ENCODE measurements around the gene MYL4.

Gene MYL4

GRCh38 chr17:47235923-47236322 is 26.8 kb downstream of the MYL4 start:
- no peaks in the 10 kb centered on the region for H3K36me3 ChIP-seq (ENCODE audit: insufficient read depth, low read depth, low read length)
- H3K9me3 ChIP-seq (ENCODE audit: insufficient read depth, low read depth, low read length), result no peaks in the 10 kb centered on the region
- no peaks in the 10 kb centered on the region for H3K4me1 ChIP-seq (ENCODE audit: insufficient read depth, low read length)
- H3K4me3 ChIP-seq (ENCODE audit: low read length), result no peak overlapping the region
- no peaks in the 10 kb centered on the region for H3K27me3 ChIP-seq (ENCODE audit: insufficient read depth, low read length)
- no peak overlapping the region for H3K27ac ChIP-seq (ENCODE audit: low read length)
- H3K9ac ChIP-seq (ENCODE audit: low read depth, low read length), result no peak overlapping the region

DNA sequence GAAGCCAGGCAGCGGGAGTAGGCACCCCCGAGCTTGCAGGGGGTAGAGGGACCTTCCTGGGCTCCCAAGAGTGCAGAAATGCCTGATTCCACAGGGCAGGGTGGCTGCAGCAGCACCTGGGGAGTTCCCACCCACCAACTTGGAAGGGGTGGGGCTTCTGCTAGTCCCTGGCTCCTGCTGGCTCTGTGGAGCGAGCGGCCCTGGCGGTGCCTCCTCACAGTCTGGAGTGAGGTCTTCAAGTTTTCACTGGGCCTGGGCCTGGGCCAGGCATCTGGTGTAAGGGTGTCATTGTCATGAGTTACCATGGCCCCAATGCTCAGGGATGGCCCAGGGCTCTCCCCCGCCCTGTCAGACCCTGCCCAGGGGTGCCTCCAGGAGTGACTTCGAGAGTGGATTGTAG is 28.7 kb downstream of the MYL4 start:
- H3K9me3 ChIP-seq (ENCODE audit: insufficient read depth, low read depth, low read length), result no peaks in the 10 kb centered on the region
- H3K4me3 ChIP-seq (ENCODE audit: low read length), result no peak overlapping the region
- no peak overlapping the region for H3K9ac ChIP-seq (ENCODE audit: low read depth, low read length)
- H3K4me1 ChIP-seq (ENCODE audit: insufficient read depth, low read length), result no peaks in the 10 kb centered on the region
- H3K27ac ChIP-seq (ENCODE audit: low read length), result no peak overlapping the region
- H3K27me3 ChIP-seq (ENCODE audit: insufficient read depth, low read length), result no peaks in the 10 kb centered on the region
- no peaks in the 10 kb centered on the region for H3K36me3 ChIP-seq (ENCODE audit: insufficient read depth, low read depth, low read length)

- Histone ChIP-seq H3K4me3 (ENCODE audit: low read length) (no peak overlapping the region), H3K27ac (ENCODE audit: low read length) (no peak overlapping the region), H3K4me1 (ENCODE audit: insufficient read depth, low read length) (no peaks in the 10 kb centered on the region), H3K9me3 (ENCODE audit: insufficient read depth, low read depth, low read length) (no peaks in the 10 kb centered on the region), H3K27me3 (ENCODE audit: insufficient read depth, low read length) (no peaks in the 10 kb centered on the region), H3K36me3 (ENCODE audit: insufficient read depth, low read depth, low read length) (no peaks in the 10 kb centered on the region), H3K9ac (ENCODE audit: low read depth, low read length) (no peak overlapping the region)
Observed at GRCh38 chr17:47238321-47239010, 29.3 kb downstream of the MYL4 start.

DNA sequence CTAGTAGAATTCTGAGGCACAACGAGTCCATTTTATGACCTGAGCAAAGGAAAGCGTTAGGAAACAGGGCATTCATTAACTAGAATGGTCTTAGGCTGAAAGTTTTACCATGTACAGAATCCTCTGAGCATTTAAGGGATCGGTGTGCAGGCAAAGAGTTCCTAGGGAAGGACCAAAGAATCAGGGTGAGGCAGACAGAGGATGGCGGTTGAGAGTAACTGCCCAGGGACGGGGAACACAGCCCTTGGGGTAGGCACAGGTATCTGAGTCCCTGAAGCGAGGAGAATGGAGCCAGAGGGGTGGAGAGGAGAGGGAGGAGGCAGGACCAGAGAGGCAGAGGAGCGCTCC is 30.4 kb downstream of the MYL4 start:
- no peak overlapping the region for H3K9ac ChIP-seq (ENCODE audit: low read depth, low read length)
- no peak overlapping the region for H3K27ac ChIP-seq (ENCODE audit: low read length)
- no peaks in the 10 kb centered on the region for H3K9me3 ChIP-seq (ENCODE audit: insufficient read depth, low read depth, low read length)
- no peaks in the 10 kb centered on the region for H3K36me3 ChIP-seq (ENCODE audit: insufficient read depth, low read depth, low read length)
- no peaks in the 10 kb centered on the region for H3K4me1 ChIP-seq (ENCODE audit: insufficient read depth, low read length)
- H3K4me3 ChIP-seq (ENCODE audit: low read length), result no peak overlapping the region
- no peaks in the 10 kb centered on the region for H3K27me3 ChIP-seq (ENCODE audit: insufficient read depth, low read length)

DNA sequence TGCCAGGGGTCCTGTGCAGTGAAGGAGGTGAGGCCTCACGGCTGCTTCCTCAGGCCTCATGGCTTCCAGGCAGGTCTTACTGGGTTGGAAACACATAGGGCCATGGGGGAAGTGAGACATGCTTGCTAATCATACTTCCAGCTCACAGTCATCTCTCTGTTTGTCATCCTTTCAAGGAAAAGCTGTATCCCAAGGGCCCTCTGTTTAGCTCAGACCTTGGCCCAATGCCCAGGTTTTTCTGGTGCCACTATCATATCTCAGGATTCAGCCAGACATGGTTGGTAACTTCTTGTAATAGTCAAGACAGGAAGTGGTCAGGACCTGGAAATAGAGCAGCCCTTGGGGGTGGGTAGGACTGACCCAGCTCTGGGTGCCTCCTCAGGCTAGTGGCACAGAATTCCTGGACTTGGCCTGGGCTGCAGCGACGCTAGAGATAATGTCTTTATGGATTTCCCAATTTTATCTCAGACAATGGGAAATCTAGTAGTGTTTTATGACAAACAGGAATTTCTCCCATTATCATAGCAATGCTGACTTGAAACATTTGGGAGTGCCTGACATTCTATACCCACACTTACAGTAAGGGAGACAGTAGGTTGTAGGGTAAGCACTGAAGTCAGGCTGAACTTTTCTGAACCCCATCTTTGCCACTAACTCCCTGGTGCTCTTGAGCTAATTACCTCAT is 31.0 kb downstream of the MYL4 start:
- Histone ChIP-seq H3K27me3 (ENCODE audit: insufficient read depth, low read length) (no peaks in the 10 kb centered on the region), H3K27ac (ENCODE audit: low read length) (no peak overlapping the region), H3K4me3 (ENCODE audit: low read length) (no peak overlapping the region), H3K9me3 (ENCODE audit: insufficient read depth, low read depth, low read length) (no peaks in the 10 kb centered on the region), H3K4me1 (ENCODE audit: insufficient read depth, low read length) (no peaks in the 10 kb centered on the region), H3K36me3 (ENCODE audit: insufficient read depth, low read depth, low read length) (no peaks in the 10 kb centered on the region), H3K9ac (ENCODE audit: low read depth, low read length) (no peak overlapping the region)

GRCh38 chr17:47240806-47241205 is 31.7 kb downstream of the MYL4 start:
- no peak overlapping the region for H3K9ac ChIP-seq (ENCODE audit: low read depth, low read length)
- H3K4me3 ChIP-seq (ENCODE audit: low read length), result no peak overlapping the region
- no peaks in the 10 kb centered on the region for H3K4me1 ChIP-seq (ENCODE audit: insufficient read depth, low read length)
- H3K9me3 ChIP-seq (ENCODE audit: insufficient read depth, low read depth, low read length), result no peaks in the 10 kb centered on the region
- H3K27me3 ChIP-seq (ENCODE audit: insufficient read depth, low read length), result no peaks in the 10 kb centered on the region
- no peak overlapping the region for H3K27ac ChIP-seq (ENCODE audit: low read length)
- H3K36me3 ChIP-seq (ENCODE audit: insufficient read depth, low read depth, low read length), result no peaks in the 10 kb centered on the region

DNA sequence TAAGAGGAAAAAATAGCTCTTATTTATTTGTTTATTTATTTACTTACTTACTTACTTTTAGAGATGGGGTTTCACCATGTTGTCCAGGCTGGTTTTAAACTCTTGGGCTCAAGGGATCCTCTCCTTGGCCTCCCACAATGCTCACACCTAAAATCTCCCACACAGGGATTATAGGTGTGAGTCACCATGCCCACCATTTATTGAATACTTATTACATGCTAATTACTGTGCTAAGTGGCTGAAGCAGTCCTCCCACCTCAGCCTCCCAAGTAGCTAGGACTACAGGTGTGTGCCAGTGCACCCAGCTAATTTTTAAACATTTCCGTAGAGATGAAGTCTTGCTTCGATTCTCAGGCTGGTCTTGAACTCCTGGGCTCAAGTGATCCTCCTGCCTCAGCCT is 33.5 kb downstream of the MYL4 start:
- H3K4me3 ChIP-seq (ENCODE audit: low read length), result no peak overlapping the region
- H3K4me1 ChIP-seq (ENCODE audit: insufficient read depth, low read length), result no peaks in the 10 kb centered on the region
- H3K9me3 ChIP-seq (ENCODE audit: insufficient read depth, low read depth, low read length), result no peaks in the 10 kb centered on the region
- H3K9ac ChIP-seq (ENCODE audit: low read depth, low read length), result no peak overlapping the region
- H3K27me3 ChIP-seq (ENCODE audit: insufficient read depth, low read length), result no peaks in the 10 kb centered on the region
- H3K27ac ChIP-seq (ENCODE audit: low read length), result no peak overlapping the region
- H3K36me3 ChIP-seq (ENCODE audit: insufficient read depth, low read depth, low read length), result no peaks in the 10 kb centered on the region

- Histone ChIP-seq H3K4me1 (ENCODE audit: insufficient read depth, low read length) (no peaks in the 10 kb centered on the region), H3K27me3 (ENCODE audit: insufficient read depth, low read length) (no peaks in the 10 kb centered on the region), H3K9me3 (ENCODE audit: insufficient read depth, low read depth, low read length) (no peaks in the 10 kb centered on the region), H3K9ac (ENCODE audit: low read depth, low read length) (no peak overlapping the region), H3K4me3 (ENCODE audit: low read length) (no peak overlapping the region), H3K27ac (ENCODE audit: low read length) (no peak overlapping the region), H3K36me3 (ENCODE audit: insufficient read depth, low read depth, low read length) (no peaks in the 10 kb centered on the region)
Observed at GRCh38 chr17:47243737-47244598, 34.8 kb downstream of the MYL4 start.

DNA sequence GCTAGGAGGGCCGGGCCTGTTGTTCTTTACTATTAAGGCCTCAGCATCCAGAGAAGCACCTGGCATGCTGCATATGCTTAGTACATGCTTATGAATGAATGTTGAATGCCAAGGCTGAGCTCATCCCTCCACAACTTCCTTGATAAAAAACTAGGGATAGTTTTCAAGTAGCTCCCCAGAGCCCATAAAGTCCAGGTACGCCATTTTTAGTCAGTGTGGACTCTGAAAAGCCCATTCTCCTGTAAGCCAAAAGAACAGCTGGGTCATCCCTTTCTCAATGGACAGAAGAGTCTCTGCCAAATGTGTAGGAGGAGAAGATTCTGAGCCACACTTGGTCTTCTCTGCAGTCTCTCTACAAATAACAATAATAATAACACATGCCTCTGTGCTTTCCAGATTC is 35.5 kb downstream of the MYL4 start:
- Histone ChIP-seq H3K27me3 (ENCODE audit: insufficient read depth, low read length) (no peaks in the 10 kb centered on the region), H3K4me1 (ENCODE audit: insufficient read depth, low read length) (no peaks in the 10 kb centered on the region), H3K9me3 (ENCODE audit: insufficient read depth, low read depth, low read length) (no peaks in the 10 kb centered on the region), H3K36me3 (ENCODE audit: insufficient read depth, low read depth, low read length) (no peaks in the 10 kb centered on the region), H3K9ac (ENCODE audit: low read depth, low read length) (no peak overlapping the region), H3K27ac (ENCODE audit: low read length) (no peak overlapping the region), H3K4me3 (ENCODE audit: low read length) (no peak overlapping the region)

GRCh38 chr17:47246120-47246519 is 37.0 kb downstream of the MYL4 start:
- no peaks in the 10 kb centered on the region for H3K27me3 ChIP-seq (ENCODE audit: insufficient read depth, low read length)
- no peak overlapping the region for H3K4me3 ChIP-seq (ENCODE audit: low read length)
- H3K9me3 ChIP-seq (ENCODE audit: insufficient read depth, low read depth, low read length), result no peaks in the 10 kb centered on the region
- H3K36me3 ChIP-seq (ENCODE audit: insufficient read depth, low read depth, low read length), result no peaks in the 10 kb centered on the region
- H3K9ac ChIP-seq (ENCODE audit: low read depth, low read length), result no peak overlapping the region
- H3K27ac ChIP-seq (ENCODE audit: low read length), result no peak overlapping the region
- no peaks in the 10 kb centered on the region for H3K4me1 ChIP-seq (ENCODE audit: insufficient read depth, low read length)

- peaks cover 42% of the 10 kb centered on the region for H3K27me3 ChIP-seq (ENCODE audit: insufficient read depth, low read length)
- no peaks in the 10 kb centered on the region for H3K36me3 ChIP-seq (ENCODE audit: insufficient read depth, low read depth, low read length)
- H3K4me1 ChIP-seq (ENCODE audit: insufficient read depth, low read length), result no peaks in the 10 kb centered on the region
- H3K4me3 ChIP-seq (ENCODE audit: low read length), result no peak overlapping the region
- no peak overlapping the region for H3K27ac ChIP-seq (ENCODE audit: low read length)
- no peaks in the 10 kb centered on the region for H3K9me3 ChIP-seq (ENCODE audit: insufficient read depth, low read depth, low read length)
- no peak overlapping the region for H3K9ac ChIP-seq (ENCODE audit: low read depth, low read length)
Observed at GRCh38 chr17:47250855-47251254, 41.7 kb downstream of the MYL4 start.
